Measurements from ENCODE around the gene MYBPHL. TPM values are rescaled to one million over a fixed set of nuclear protein-coding genes. Genes with fewer than 3 reads are reported as not detected.

Gene MYBPHL
- total RNA-seq, 4 donors from 2014 or later = not detected

DNA sequence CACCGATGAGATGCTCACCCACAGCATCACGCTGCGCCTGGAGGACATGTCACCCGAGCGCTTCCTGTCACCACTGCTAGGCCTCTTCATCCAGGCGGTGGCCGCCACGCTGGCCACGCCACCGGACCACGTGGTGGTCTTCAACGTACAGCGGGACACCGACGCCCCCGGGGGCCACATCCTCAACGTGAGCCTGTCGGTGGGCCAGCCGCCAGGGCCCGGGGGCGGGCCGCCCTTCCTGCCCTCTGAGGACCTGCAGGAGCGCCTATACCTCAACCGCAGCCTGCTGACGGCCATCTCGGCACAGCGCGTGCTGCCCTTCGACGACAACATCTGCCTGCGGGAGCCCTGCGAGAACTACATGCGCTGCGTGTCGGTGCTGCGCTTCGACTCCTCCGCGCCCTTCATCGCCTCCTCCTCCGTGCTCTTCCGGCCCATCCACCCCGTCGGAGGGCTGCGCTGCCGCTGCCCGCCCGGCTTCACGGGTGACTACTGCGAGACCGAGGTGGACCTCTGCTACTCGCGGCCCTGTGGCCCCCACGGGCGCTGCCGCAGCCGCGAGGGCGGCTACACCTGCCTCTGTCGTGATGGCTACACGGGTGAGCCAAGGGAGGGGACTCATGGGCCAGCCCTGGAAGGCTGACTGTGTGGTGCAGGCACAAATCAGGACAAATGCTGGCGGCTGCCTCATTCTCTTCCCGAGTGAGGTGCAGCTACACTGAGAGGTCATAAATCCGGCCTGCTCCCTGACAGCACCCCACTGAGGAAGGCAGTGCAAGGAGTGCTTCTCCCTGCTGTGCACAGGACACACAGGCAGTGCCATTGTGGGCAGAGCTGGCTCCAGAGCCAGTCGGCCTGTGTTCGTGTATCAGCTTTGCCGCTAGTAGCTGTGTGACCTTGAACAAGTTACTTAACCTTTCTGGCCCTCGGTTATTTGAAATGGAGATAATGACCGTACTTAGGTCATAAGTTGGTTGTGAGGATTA lies 48.0 kb downstream of the MYBPHL start:
- DNase-seq (ENCODE audit: low spot score in 2 of 2) = no peak
- H3K4me3 ChIP-seq = no peak overlapping the region
- 85 to 88% methylated on average over 50 to 54 of the region's 69 CpGs for WGBS, 2 donors
- peaks cover 0 to 33% (median 0%) of the 10 kb centered on the region in 3 donors for H3K36me3 ChIP-seq
- no peak for TF ChIP-seq POLR2A (IDR thresholded peaks at IDR 0.05)
- TF ChIP-seq, protein P1, sequence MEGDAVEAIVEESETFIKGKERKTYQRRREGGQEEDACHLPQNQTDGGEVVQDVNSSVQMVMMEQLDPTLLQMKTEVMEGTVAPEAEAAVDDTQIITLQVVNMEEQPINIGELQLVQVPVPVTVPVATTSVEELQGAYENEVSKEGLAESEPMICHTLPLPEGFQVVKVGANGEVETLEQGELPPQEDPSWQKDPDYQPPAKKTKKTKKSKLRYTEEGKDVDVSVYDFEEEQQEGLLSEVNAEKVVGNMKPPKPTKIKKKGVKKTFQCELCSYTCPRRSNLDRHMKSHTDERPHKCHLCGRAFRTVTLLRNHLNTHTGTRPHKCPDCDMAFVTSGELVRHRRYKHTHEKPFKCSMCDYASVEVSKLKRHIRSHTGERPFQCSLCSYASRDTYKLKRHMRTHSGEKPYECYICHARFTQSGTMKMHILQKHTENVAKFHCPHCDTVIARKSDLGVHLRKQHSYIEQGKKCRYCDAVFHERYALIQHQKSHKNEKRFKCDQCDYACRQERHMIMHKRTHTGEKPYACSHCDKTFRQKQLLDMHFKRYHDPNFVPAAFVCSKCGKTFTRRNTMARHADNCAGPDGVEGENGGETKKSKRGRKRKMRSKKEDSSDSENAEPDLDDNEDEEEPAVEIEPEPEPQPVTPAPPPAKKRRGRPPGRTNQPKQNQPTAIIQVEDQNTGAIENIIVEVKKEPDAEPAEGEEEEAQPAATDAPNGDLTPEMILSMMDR (IDR thresholded peaks at IDR 0.05) = no peak
- no peak for TF ChIP-seq EP300 (IDR thresholded peaks at IDR 0.05)
- H3K27me3 ChIP-seq = no peaks in the 10 kb centered on the region
- H3K27ac ChIP-seq = peak overlapping the region in 1 of 4 donors; percentile 88
- H3K4me1 ChIP-seq = peaks cover 0 to 44% (median 21%) of the 10 kb centered on the region in 4 donors
- no peaks in the 10 kb centered on the region for H3K9me3 ChIP-seq

DNA sequence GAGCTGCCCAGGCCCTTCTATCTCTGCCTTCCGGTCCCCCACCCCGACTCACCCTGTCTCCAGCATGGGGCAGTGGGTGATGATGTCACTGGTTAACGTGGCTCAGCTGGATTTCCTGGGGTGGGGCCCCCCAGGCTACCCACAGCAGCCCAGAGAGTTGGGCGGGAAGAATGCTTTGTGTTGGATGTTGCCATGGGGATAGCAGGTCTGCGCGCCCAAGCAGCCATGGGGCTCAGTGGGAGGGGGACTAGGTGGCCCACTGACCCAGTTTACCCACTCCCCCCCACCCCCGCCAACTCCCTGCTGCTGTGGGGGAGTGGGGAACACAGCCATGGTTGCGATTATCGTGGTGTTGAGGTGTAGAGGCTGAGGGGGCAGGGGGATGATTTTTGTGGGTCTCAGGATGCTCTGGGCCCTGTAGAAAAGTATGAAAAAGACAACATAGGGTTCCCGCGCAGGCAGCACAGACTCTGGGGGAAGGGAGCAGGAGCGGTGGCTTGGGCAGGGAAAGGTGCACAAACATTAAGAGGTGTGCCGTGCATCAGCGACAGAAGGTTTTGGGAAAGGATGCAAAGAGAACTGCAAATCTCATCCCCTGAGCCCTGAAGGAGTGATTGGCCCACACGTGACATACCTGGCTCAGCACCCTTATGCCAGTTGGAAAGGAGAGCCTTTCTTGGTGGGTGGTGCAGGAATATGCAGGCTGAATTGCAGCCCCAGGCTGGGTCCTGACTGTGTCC lies 49.0 kb downstream of the MYBPHL start:
- H3K4me3 ChIP-seq = no peak overlapping the region
- peak overlapping the region in 2 of 4 donors; percentile 92 to 93 for H3K27ac ChIP-seq
- no peaks in the 10 kb centered on the region for H3K9me3 ChIP-seq
- H3K36me3 ChIP-seq = peaks cover 0 to 33% (median 0%) of the 10 kb centered on the region in 3 donors
- TF ChIP-seq EP300 (IDR thresholded peaks at IDR 0.05) = no peak
- H3K27me3 ChIP-seq = no peaks in the 10 kb centered on the region
- WGBS, 2 donors = 74 to 78% methylated on average over 12 to 15 of the region's 15 CpGs
- H3K4me1 ChIP-seq = peaks cover 0 to 44% (median 19%) of the 10 kb centered on the region in 4 donors
- no peak for DNase-seq (ENCODE audit: low spot score in 2 of 2)

DNA sequence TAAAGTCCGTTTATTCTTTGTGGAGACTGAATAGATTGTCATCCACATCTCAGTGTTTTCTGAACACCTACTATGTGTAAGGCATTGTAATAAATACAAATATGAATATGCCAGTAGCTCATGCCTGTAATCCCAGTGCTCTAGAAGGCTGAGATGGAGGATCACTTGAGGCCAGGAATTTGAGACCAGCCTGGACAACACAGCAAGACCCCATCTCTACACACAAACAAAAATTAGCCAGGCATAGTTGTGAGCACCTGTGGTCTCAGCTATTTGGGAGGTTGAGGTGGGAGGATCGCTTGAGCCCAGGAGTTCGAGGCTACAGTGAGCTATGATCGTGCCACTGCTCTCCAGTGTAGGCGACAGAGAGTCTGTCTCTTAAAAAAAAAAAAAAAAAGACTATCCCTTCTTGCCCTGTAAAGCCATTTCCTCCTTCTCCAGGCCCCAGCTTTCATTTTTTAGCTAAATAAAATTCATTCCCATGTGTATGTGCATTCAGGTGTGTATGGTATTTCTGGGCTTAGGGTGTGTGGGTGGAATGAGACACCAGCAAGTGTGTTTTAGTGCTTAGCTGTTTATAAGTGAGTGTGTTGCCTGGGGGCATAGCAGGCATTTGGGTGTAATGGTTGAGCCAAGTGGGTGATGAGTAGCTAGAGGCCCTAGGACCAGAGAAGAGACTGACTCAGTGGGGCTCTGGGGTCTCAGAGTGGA lies 49.7 kb downstream of the MYBPHL start:
- TF ChIP-seq, protein P1 (IDR thresholded peaks at IDR 0.05) = no peak
- Histone ChIP-seq H3K27ac (peak overlapping the region in 2 of 4 donors; percentile 92 to 93), H3K9me3 (no peaks in the 10 kb centered on the region), H3K27me3 (no peaks in the 10 kb centered on the region), H3K4me1 (peaks cover 0 to 45% (median 18%) of the 10 kb centered on the region in 4 donors), H3K4me3 (no peak overlapping the region), H3K36me3 (peaks cover 0 to 33% (median 0%) of the 10 kb centered on the region in 3 donors)
- WGBS, 2 donors = 85 to 90% methylated on average over 5 of the region's 5 CpGs
- DNase-seq (ENCODE audit: low spot score in 2 of 2) = no peak

DNA sequence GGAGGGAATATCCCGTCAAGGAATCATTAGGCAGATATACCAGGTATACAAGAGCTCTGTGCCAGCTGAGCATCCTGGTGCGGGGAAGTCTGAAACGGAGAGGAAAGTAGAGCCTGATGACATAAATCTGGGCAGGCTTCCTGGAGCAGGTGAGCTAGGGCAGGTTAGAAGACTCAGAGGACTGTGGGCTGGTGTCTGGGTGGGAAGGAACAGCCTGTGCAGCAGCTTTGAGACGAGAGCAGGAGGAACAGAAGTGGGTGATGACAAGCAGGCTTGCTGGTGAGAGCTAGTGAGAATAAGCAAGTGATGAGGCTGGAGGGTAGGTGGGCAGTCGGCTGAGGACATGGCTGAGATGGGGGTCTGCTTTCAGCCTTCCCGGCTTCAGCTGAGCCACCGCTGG lies 50.7 kb downstream of the MYBPHL start:
- Histone ChIP-seq H3K9me3 (no peaks in the 10 kb centered on the region), H3K4me1 (peaks cover 0 to 47% (median 18%) of the 10 kb centered on the region in 4 donors), H3K4me3 (no peak overlapping the region), H3K27me3 (no peaks in the 10 kb centered on the region), H3K27ac (peak overlapping the region in 2 of 4 donors; percentile 92 to 93), H3K36me3 (peaks cover 0 to 32% (median 0%) of the 10 kb centered on the region in 3 donors)
- TF ChIP-seq EP300 (IDR thresholded peaks at IDR 0.05) = no peak
- TF ChIP-seq, protein P1 (IDR thresholded peaks at IDR 0.05) = no peak
- no peak for TF ChIP-seq POLR2A (IDR thresholded peaks at IDR 0.05)
- 77 to 87% methylated on average over 7 of the region's 7 CpGs for WGBS, 2 donors
- no peak for DNase-seq (ENCODE audit: low spot score in 2 of 2)

DNA sequence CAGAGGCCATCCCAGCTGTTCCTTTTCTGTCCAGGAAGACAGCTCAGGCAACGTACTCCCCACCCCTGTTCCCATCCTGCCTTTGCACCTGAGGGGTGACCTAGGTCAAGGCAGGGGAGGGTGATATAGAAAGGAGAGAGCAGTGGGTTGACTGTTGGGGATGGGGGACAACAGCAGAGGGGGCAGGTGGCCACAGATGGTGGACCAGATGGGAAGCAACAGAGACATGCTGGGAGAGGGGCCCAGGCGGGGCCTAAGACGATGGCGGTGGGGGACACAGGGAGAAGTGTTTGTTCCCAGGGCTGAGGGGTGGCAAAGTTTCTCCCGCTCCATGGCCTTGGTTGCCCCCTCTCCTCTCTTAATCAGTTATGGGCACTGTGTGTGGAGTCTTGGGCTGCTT lies 51.1 kb downstream of the MYBPHL start:
- Histone ChIP-seq H3K27ac (peak overlapping the region; percentile 0 to 93 (median 80)), H3K9me3 (no peaks in the 10 kb centered on the region), H3K27me3 (no peaks in the 10 kb centered on the region), H3K36me3 (peaks cover 0 to 30% (median 0%) of the 10 kb centered on the region in 3 donors), H3K4me3 (no peak overlapping the region), H3K4me1 (peaks cover 0 to 51% (median 18%) of the 10 kb centered on the region in 4 donors)
- TF ChIP-seq, protein P1 (IDR thresholded peaks at IDR 0.05) = no peak
- TF ChIP-seq EP300 (IDR thresholded peaks at IDR 0.05) = no peak
- TF ChIP-seq POLR2A (IDR thresholded peaks at IDR 0.05) = no peak
- WGBS, 2 donors = 85 to 88% methylated on average over 5 of the region's 5 CpGs
- no peak for DNase-seq (ENCODE audit: low spot score in 2 of 2)
